Fibroblast of skin of left quadriceps (primary cell): ENCODE measurements around the gene ZIC5.

Experiments
- DNase-seq, 2 experiments: peaks; one replicate each; pipeline ENCODE4 v3.0.0-alpha.2; 2013; ENCODE audit warnings: low read depth in 2 of 2

ZIC5 gene

GRCh38 chr13:99971576-99972189 is at the start of gene ZIC5:
Gene ZIC5 (minus strand): TSS chr13:99971767. CDS start chr13:99971603, 164 bp downstream.
- no peak for DNase-seq

- DNase-seq: no peak
These were observed 48.3 kb upstream of the ZIC5 start for GRCh38 chr13:100019780-100020356.

GRCh38 chr13:100014621-100015020 is 43.1 kb upstream of the ZIC5 start:
- no peak for DNase-seq

GRCh38 chr13:99998261-99998660 is 26.7 kb upstream of the ZIC5 start:
- no peak for DNase-seq

GRCh38 chr13:99997702-99998214 is 26.2 kb upstream of the ZIC5 start:
- DNase-seq: no peak

GRCh38 chr13:99996381-99996973 is 24.9 kb upstream of the ZIC5 start:
- DNase-seq: no peak

- no peak for DNase-seq
These were observed 24.2 kb upstream of the ZIC5 start for GRCh38 chr13:99995589-99996380.

GRCh38 chr13:99995104-99995588 is 23.6 kb upstream of the ZIC5 start:
- no peak for DNase-seq

GRCh38 chr13:99994638-99995020 is 23.1 kb upstream of the ZIC5 start:
- DNase-seq: no peak

GRCh38 chr13:99993660-99994637 is 22.4 kb upstream of the ZIC5 start:
- no peak for DNase-seq

GRCh38 chr13:99992949-99993351 is 21.4 kb upstream of the ZIC5 start:
- no peak for DNase-seq

- DNase-seq: no peak
These were observed 20.5 kb upstream of the ZIC5 start for GRCh38 chr13:99991828-99992775.

- no peak for DNase-seq
These were observed 19.7 kb upstream of the ZIC5 start for GRCh38 chr13:99991013-99991827.

- no peak for DNase-seq
These were observed 18.8 kb upstream of the ZIC5 start for GRCh38 chr13:99990126-99990977.

- no peak for DNase-seq
These were observed 17.9 kb upstream of the ZIC5 start for GRCh38 chr13:99989276-99990125.

GRCh38 chr13:99988529-99989275 is 17.1 kb upstream of the ZIC5 start:
- no peak for DNase-seq
